Choroid plexus epithelial cell (primary cell): ENCODE measurements around the gene ERBB3.

Experiments used
- DNase-seq: peaks from one replicate; pipeline ENCODE4 v3.0.0-alpha.2; 2010; ENCODE audit warnings: low read depth
- H3K4me3 ChIP-seq: 2 replicates; pipeline ENCODE4 v1.5.1; 2011; ENCODE audit warnings: low read depth, mild to moderate bottlenecking, control low read depth, low read length, moderate library complexity
- TF ChIP-seq, protein P1 (sequence below): conservative IDR thresholded peaks from 2 replicates; pipeline ENCODE4 v1.5.1; 2011; ENCODE audit warnings: low read depth, mild to moderate bottlenecking, control low read depth, inconsistent platforms, low read length, moderate library complexity

The ERBB3 gene

DNA sequence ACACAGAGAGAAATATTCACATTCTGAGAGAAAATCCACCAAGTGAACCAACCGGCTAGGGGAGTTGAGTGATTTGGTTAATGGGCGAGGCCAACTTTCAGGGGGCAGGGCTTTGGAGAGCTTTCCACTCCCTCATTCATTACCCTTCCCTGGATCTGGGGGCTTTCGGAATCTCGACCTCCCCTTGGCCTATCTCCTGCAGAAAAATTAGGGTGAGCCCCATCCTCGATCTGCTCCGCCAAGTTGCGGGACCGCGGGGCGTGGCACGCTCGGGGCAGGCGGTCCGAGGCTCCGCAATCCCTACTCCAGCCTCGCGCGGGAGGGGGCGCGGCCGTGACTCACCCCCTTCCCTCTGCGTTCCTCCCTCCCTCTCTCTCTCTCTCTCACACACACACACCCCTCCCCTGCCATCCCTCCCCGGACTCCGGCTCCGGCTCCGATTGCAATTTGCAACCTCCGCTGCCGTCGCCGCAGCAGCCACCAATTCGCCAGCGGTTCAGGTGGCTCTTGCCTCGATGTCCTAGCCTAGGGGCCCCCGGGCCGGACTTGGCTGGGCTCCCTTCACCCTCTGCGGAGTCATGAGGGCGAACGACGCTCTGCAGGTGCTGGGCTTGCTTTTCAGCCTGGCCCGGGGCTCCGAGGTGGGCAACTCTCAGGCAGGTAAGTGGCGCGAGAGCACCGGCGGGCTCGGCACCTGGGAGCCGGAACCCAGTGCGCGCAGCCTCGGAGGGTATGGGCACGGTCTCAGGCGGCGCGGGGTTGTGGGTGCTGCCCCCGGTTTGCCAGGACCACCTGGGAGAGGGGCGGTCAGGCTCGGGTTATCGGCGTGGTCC is at the start of gene ERBB3:
ERBB3 (plus strand) TSS at position 443 of the 833 bp plus-strand sequence; CDS start at position 579, 136 bp downstream.
- peak; percentile 80 for DNase-seq
- TF ChIP-seq, protein P1, sequence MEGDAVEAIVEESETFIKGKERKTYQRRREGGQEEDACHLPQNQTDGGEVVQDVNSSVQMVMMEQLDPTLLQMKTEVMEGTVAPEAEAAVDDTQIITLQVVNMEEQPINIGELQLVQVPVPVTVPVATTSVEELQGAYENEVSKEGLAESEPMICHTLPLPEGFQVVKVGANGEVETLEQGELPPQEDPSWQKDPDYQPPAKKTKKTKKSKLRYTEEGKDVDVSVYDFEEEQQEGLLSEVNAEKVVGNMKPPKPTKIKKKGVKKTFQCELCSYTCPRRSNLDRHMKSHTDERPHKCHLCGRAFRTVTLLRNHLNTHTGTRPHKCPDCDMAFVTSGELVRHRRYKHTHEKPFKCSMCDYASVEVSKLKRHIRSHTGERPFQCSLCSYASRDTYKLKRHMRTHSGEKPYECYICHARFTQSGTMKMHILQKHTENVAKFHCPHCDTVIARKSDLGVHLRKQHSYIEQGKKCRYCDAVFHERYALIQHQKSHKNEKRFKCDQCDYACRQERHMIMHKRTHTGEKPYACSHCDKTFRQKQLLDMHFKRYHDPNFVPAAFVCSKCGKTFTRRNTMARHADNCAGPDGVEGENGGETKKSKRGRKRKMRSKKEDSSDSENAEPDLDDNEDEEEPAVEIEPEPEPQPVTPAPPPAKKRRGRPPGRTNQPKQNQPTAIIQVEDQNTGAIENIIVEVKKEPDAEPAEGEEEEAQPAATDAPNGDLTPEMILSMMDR: peak; percentile 13
- H3K4me3 ChIP-seq: peak within 1 kb of the TSS; percentile 59

DNA sequence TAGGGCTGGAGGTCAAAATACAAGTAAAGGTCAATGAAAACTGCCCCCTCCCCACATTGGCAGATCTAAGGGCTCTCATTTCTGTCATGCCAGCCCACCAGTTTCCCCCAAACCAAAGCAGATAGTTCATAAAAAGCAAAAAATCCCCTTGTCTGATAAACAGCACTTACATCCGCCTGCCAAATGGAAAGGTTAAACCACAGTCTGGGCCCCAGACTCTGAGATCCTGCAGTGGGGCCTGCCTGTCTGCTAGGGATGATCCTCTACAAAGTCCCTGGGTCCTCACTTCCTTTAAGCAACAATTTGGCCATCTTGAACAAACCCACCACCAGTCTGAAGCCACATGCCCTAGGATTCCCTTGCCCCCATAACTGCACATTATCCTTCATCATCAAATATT is 48.0 kb upstream of the ERBB3 start:
- no peak overlapping the region for H3K4me3 ChIP-seq
- no peak for DNase-seq
- TF ChIP-seq, protein P1: no peak

DNA sequence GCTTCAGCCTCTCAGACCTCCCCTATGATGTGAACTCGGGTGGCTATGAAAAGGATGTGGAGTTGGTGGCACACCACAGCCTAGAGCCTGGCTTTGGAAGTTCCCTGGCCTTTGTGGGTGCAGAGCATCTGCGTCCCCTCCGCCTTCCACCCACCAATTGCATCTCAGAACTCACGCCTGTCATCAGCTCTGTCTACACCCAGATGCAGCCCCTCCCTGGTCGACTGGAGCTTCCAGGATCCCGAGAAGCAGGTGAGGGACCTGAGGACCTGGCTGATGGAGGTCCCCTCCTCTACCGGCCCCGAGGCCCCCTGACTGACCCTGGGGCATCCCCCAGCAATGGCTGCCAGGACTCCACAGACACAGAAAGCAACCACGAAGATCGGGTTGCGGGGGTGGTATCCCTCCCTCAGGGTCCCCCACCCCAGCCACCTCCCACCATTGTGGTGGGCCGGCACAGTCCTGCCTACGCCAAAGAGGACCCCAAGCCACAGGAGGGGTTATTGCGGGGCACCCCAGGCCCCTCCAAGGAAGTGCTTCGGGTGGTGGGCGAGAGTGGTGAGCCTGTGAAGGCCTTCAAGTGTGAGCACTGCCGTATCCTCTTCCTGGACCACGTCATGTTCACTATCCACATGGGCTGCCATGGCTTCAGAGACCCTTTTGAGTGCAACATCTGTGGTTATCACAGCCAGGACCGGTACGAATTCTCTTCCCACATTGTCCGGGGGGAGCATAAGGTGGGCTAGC is 45.2 kb upstream of the ERBB3 start:
- H3K4me3 ChIP-seq: no peak overlapping the region
- TF ChIP-seq, protein P1: no peak
- DNase-seq: no peak

DNA sequence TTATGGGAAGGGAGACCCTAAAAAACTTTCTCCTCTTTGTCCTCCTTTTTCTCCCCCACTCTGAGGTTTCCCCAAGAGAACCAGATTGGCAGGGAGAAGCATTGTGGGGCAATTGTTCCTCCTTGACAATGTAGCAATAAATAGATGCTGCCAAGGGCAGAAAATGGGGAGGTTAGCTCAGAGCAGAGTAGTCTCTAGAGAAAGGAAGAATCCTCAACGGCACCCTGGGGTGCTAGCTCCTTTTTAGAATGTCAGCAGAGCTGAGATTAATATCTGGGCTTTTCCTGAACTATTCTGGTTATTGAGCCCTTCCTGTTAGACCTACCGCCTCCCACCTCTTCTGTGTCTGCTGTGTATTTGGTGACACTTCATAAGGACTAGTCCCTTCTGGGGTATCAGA is 42.8 kb upstream of the ERBB3 start:
- H3K4me3 ChIP-seq: no peak overlapping the region
- DNase-seq: peak; percentile 21
- TF ChIP-seq, protein P1: no peak

DNA sequence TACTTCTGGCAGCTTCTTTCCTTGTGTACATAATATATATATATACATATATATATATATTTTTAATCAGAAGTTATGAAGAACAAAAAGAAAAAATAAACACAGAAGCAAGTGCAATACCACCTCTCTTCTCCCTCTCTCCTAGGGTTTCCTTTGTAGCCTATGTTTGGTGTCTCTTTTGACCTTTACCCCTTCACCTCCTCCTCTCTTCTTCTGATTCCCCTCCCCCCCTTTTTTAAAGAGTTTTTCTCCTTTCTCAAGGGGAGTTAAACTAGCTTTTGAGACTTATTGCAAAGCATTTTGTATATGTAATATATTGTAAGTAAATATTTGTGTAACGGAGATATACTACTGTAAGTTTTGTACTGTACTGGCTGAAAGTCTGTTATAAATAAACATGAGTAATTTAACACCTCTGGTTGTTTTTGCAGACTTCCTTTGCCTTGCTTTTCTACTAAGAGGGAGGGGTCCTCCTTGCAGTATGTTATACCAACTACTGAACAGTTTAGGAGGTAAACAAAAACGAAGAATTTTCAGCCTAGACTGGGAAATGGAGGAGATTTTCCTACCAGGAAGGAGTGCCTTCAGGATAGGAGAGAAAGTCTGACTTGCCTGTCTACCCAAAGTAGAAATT is 41.8 kb upstream of the ERBB3 start:
- H3K4me3 ChIP-seq: no peak overlapping the region
- TF ChIP-seq, protein P1: no peak

DNA sequence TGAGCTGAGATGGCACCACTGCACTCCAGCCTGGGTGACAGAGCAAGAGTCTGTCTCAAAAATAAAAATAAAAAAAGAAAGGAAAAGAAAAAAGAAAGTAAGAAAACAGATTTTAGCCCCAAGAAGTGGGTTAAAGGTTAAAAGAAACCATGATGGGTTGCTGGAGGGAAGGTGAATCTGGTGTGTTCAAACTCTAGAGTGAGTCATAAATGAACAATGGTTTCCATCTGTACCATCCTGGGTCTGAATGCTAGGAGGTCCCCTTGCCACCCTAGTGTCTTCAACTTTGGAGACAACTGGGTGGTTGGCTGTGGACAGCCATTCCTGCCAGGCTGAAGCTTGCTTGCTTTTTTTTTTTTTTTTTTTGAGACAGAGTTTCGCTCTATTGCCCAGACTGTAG is 39.8 kb upstream of the ERBB3 start:
- no peak for DNase-seq
- TF ChIP-seq, protein P1: no peak
- no peak overlapping the region for H3K4me3 ChIP-seq

More for the DNA sequence above, 41.8 kb upstream of the ERBB3 start:
- DNase-seq: no peak
